K562 (cell line): ENCODE results near the gene NAT9. TPM values are rescaled to one million over a fixed set of nuclear protein-coding genes. Genes with fewer than 3 reads are reported as not detected.

ENCODE experiments used
- ATAC-seq: fragments of 200-7000 bp; cut with Tn5 transposase; 3 replicates; pipeline ENCODE4 v1.9.1; 2020; ENCODE audit warnings: moderate library complexity
- BruUV-seq: library from RNA; stranded (reverse); fragments of 400-500 nt; replicated peaks from 2 replicates; lab custom pipeline; 2021; lab: Mats Ljungman, UMichigan
- CTCF ChIA-PET: fragments of 300-600 bp; formaldehyde crosslinking; extraction: SDS; loops from one replicate; lab custom pipeline; 2021; ENCODE audit warnings: low intra/inter-chr PET ratio; lab: Yijun Ruan, JAX
- POLR2A ChIA-PET: fragments of 300-600, 350-650 bp; sonication (Branson Sonifier 250); formaldehyde crosslinking; extraction: SDS; loops from one replicate; lab custom pipeline; 2021; ENCODE audit warnings: antibody characterized with exemption, inconsistent platforms; lab: Yijun Ruan, JAX
- DNase-seq, 4 experiments: peaks; one replicate each; pipeline versions ENCODE4 v3.0.0 to v3.0.0-alpha.2; 2011 to 2018; ENCODE audit warnings: low spot score in 3 of 4, mixed read lengths in 3 of 4; ENCODE audit errors: extremely low read depth in 1 of 4
- FAIRE-seq: peaks from 2 replicates; lab custom pipeline; 2011; peaks lifted over from hg19 to GRCh38; lab: Jason Lieb, UNC
- H2AFZ ChIP-seq: 2 replicates; pipeline ENCODE4 v1.6.0; 2011; ENCODE audit warnings: low read depth, low read length, control low read depth, inconsistent platforms
- H3K27ac ChIP-seq: fragments of 200-600 bp; 3 replicates; pipeline ENCODE4 v1.8.0; 2011; ENCODE audit warnings: low read depth, mild to moderate bottlenecking, control low read depth, inconsistent platforms, low read length, moderate library complexity, mixed read lengths; ENCODE audit errors: extremely low read depth
- H3K27me3 ChIP-seq, 2 experiments: fragments of 300-600 bp in 1 of 2; 2 replicates in 1 of 2; 3 replicates in 1 of 2; pipeline versions ENCODE4 v1.6.0 to v1.8.0; 2011; ENCODE audit warnings: inconsistent platforms in 2 of 2, low read length in 2 of 2, mild to moderate bottlenecking in 1 of 2, mixed read lengths in 1 of 2, moderate library complexity in 1 of 2; ENCODE audit not compliant: control insufficient read depth in 2 of 2, insufficient read depth in 2 of 2
- H3K36me3 ChIP-seq: fragments of 300-600 bp; 3 replicates; pipeline ENCODE4 v1.8.0; 2011; ENCODE audit warnings: mild to moderate bottlenecking, low read length, inconsistent platforms; ENCODE audit not compliant: control insufficient read depth, insufficient read depth
- H3K4me1 ChIP-seq, 2 experiments: fragments of 200-600 bp in 1 of 2; replicated peaks in 1 of 2; 2 replicates in 1 of 2; 3 replicates in 1 of 2; pipeline versions ENCODE4 v1.5.1 to v1.8.0; 2011; ENCODE audit warnings: inconsistent platforms in 2 of 2, low read length in 2 of 2, mild to moderate bottlenecking in 1 of 2, mixed read lengths in 1 of 2, moderate library complexity in 1 of 2; ENCODE audit not compliant: control insufficient read depth in 2 of 2, insufficient read depth in 2 of 2
- H3K4me2 ChIP-seq: 2 replicates; pipeline ENCODE4 v1.6.1; 2011; ENCODE audit warnings: low read length, control low read depth, inconsistent platforms, mixed read lengths; ENCODE audit not compliant: insufficient read depth
- H3K4me3 ChIP-seq: fragments of 200-600 bp; sonication (generic), shearing (Covaris generic); 2 replicates; pipeline ENCODE4 v1.5.1; 2016; ENCODE audit warnings: control low read depth, inconsistent platforms
- H3K79me2 ChIP-seq: fragments of 200-600 bp; 3 replicates; pipeline ENCODE4 v1.8.0; 2011; ENCODE audit warnings: low read length, inconsistent platforms; ENCODE audit not compliant: control insufficient read depth, insufficient read depth
- H3K9ac ChIP-seq, 2 experiments: 2 replicates each; pipeline versions ENCODE4 v1.6.0 to v1.6.1; 2011; ENCODE audit warnings: low read depth in 2 of 2, low read length in 2 of 2, control low read depth in 1 of 2, inconsistent platforms in 1 of 2, mild to moderate bottlenecking in 1 of 2, mixed read lengths in 1 of 2; ENCODE audit not compliant: insufficient read depth in 1 of 2
- H3K9me1 ChIP-seq: one replicate; pipeline ENCODE4 v1.6.0; 2011; ENCODE audit warnings: inconsistent platforms, mild to moderate bottlenecking, low read length, moderate library complexity; ENCODE audit not compliant: control insufficient read depth, insufficient read depth
- H3K9me3 ChIP-seq: replicated peaks from 2 replicates; pipeline ENCODE4 v1.5.1; 2011; ENCODE audit warnings: low read depth, low read length, inconsistent platforms; ENCODE audit not compliant: control insufficient read depth, insufficient read depth
- H4K20me1 ChIP-seq: replicated peaks from 2 replicates; pipeline ENCODE4 v1.6.1; 2011; ENCODE audit warnings: low read length, inconsistent platforms, mixed read lengths; ENCODE audit not compliant: control insufficient read depth, insufficient read depth
- ARID2 ChIP-seq: fragments of 450-650 bp; IDR thresholded peaks from 2 replicates; pipeline ENCODE4 v1.6.1; 2017; ENCODE audit warnings: antibody characterized with exemption, mild to moderate bottlenecking
- CHD1 ChIP-seq: fragments of 200-600 bp; sonication (generic); IDR thresholded peaks from one replicate; pipeline ENCODE4 v1.6.1; 2012; ENCODE audit warnings: mild to moderate bottlenecking, moderate library complexity, low read length, inconsistent platforms
- HDAC8 ChIP-seq: fragments of 450-650 bp; IDR thresholded peaks from 2 replicates; pipeline ENCODE4 v1.6.1; 2016; ENCODE audit warnings: mild to moderate bottlenecking, missing genetic modification characterization, moderate library complexity, missing compliant biosample characterization
- HSF4 ChIP-seq: fragments of 250-450 bp; sonication (Bioruptor Pico); IDR thresholded peaks from 2 replicates; pipeline ENCODE4 v2.1.2; 2022; ENCODE audit warnings: mild to moderate bottlenecking, moderate library complexity, borderline replicate concordance
- IRF2 ChIP-seq: sonication (generic); formaldehyde crosslinking; IDR thresholded peaks from 2 replicates; pipeline ENCODE4 v1.8.1; 2022; ENCODE audit warnings: mild to moderate bottlenecking, missing genetic modification reagents
- KLF13 ChIP-seq: fragments of 450-650 bp; IDR thresholded peaks from 2 replicates; pipeline ENCODE4 v1.6.1; 2016; ENCODE audit warnings: missing genetic modification characterization, low read depth, mild to moderate bottlenecking, missing compliant biosample characterization, moderate library complexity, borderline replicate concordance
- KLF6 ChIP-seq: fragments of 250-450 bp; sonication (Bioruptor Pico); IDR thresholded peaks from 2 replicates; pipeline ENCODE4 v1.4.0; 2020; ENCODE audit warnings: mild to moderate bottlenecking, moderate library complexity, borderline replicate concordance
- RCOR1 ChIP-seq, 2 experiments: IDR thresholded peaks; 2 replicates each; pipeline ENCODE4 v1.6.1; 2012; ENCODE audit warnings: low read depth in 2 of 2, low read length in 2 of 2, borderline replicate concordance in 1 of 2, improper control_type of control experiment in 1 of 2
- SMAD1 ChIP-seq: fragments of 150-350 bp; IDR thresholded peaks from 2 replicates; pipeline ENCODE4 v1.6.1; 2014; ENCODE audit warnings: low read length, low read depth; ENCODE audit not compliant: partially characterized antibody
- SMAD2 ChIP-seq: fragments of 150-350 bp; IDR thresholded peaks from 2 replicates; pipeline ENCODE4 v1.6.1; 2014; ENCODE audit warnings: low read depth, mild to moderate bottlenecking, low read length
- SOX6 ChIP-seq: fragments of 450-650 bp; IDR thresholded peaks from 2 replicates; pipeline ENCODE4 v1.6.1; 2014; ENCODE audit warnings: mild to moderate bottlenecking
- TGIF2 ChIP-seq: sonication (generic); formaldehyde crosslinking; IDR thresholded peaks from 2 replicates; pipeline ENCODE4 v1.8.1; 2022; ENCODE audit warnings: mild to moderate bottlenecking, missing genetic modification reagents, moderate library complexity
- THRB ChIP-seq: fragments of 450-650 bp; formaldehyde crosslinking; conservative IDR thresholded peaks from 2 replicates; pipeline ENCODE4 v1.4.0; 2022; ENCODE audit warnings: mild to moderate bottlenecking, missing genetic modification characterization
- ZNF24 ChIP-seq: fragments of 450-650 bp; IDR thresholded peaks from 2 replicates; pipeline ENCODE4 v1.6.1; 2016
- ZNF253 ChIP-seq: fragments of 250-450 bp; sonication (Bioruptor Pico); conservative IDR thresholded peaks from 2 replicates; pipeline ENCODE4 v1.6.1; 2021; ENCODE audit warnings: mild to moderate bottlenecking
- ZSCAN29 ChIP-seq: fragments of 450-650 bp; IDR thresholded peaks from 2 replicates; pipeline ENCODE4 v1.6.1; 2017
- ZSCAN32 ChIP-seq: fragments of 450-650 bp; formaldehyde crosslinking; IDR thresholded peaks from 2 replicates; pipeline ENCODE4 v1.4.0; 2020; ENCODE audit warnings: mild to moderate bottlenecking, moderate library complexity
- WGBS: fragments of 100-300 bp; shearing (Covaris generic); methylation state at CpG from one replicate; pipeline ENCODE4 v1.1.6; 2016; ENCODE audit warnings: low coverage, mixed read lengths; ENCODE audit not compliant: insufficient coverage; ENCODE audit errors: missing lambda C conversion rate; 5-methylcytosine and 5-hydroxymethylcytosine counted together
- in situ Hi-C: fragments of 300-500 bp; cut with MboI; formaldehyde crosslinking; loops from 4 replicates; pipeline ENCODE4 v1.15.0; 2018; ENCODE audit warnings: inconsistent platforms, mixed read lengths
- intact Hi-C: fragments of 100-400 bp; cut with micrococcal nuclease; formaldehyde crosslinking; loops from 2 replicates; pipeline ENCODE4 v1.14.2; 2022
- polyA plus RNA-seq, 8 experiments: library from polyadenylated mRNA; depleted of rRNA in 4 of 8; stranded (reverse) in 5 of 8; unstranded in 3 of 8; fragments of >200 nt; fragmentation: Nextera tagmentation in 2 of 8; fragmentation: Illumina TruSeq in 1 of 8; extraction: Ambion mirVana in 2 of 8; extraction: Trizol in 1 of 8; gene quantifications; 2 replicates each; pipeline versions ENCODE4 v1.2.1 to v1.2.3, GENCODE V29; 2011 to 2014; ENCODE audit warnings: inconsistent platforms in 1 of 8, missing spikeins in 1 of 8
- total RNA-seq, 7 experiments: library from RNA; depleted of rRNA in 6 of 7; stranded (reverse); fragments of >200 nt in 6 of 7; fragmentation: Illumina TruSeq in 2 of 7; extraction: Trizol in 2 of 7; gene quantifications; 2 replicates each; pipeline versions ENCODE4 v1.2.1 to v1.2.3, GENCODE V29; 2011 to 2021; ENCODE audit warnings: low replicate concordance in 1 of 7
- TF ChIP-seq, protein P1 (sequence below), 3 experiments: fragments of 200-800 bp in 1 of 3; sonication (Bioruptor generic) in 1 of 3; sonication (generic) in 1 of 3; formaldehyde crosslinking in 1 of 3; IDR thresholded peaks; 2 replicates each; pipeline versions ENCODE4 v1.6.1 to v1.8.0; 2016 to 2022; ENCODE audit warnings: mild to moderate bottlenecking in 2 of 3, missing compliant biosample characterization in 2 of 3, missing genetic modification characterization in 2 of 3, missing genetic modification reagents in 1 of 3
- TF ChIP-seq, protein P2 (sequence below): fragments of 250-450 bp; sonication (Bioruptor Pico); IDR thresholded peaks from 2 replicates; pipeline ENCODE4 v1.5.0; 2021

The NAT9 gene
- total and polyA plus RNA-seq, 9 of the 15 experiments (the other 6 are each of a cell fraction or from before 2014, with no cell fraction given), result 4.2 to 63.6 (median 40.8) TPM

DNA sequence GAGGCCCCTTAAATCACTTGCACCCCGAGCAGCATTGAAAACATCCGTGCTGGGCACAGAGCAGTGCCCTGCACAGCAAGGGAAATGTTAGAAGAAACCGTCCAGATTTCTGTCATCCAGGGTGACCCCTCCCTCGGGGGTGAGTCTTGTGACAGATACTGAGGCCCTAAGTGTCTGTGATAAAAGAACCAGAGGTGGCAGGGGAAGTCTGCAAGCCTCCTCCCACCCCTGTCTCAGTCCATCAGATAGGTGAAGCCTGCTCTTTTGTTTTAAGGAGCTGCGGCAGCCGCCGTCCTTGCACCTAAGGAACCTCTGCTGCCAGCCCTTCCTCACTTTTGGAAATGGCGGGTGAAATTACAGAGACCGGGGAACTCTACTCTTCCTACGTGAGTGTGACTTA, 845 bp upstream of the NAT9 start:
- peak; percentile 50 for ATAC-seq
- WGBS, result 8% methylated on average over 10 of the region's 10 CpGs
- peaks cover 31% of the 10 kb centered on the region for H3K79me2 ChIP-seq
- no peaks in the 10 kb centered on the region for H3K27me3 ChIP-seq
- TSS peak; percentile 43 for BruUV-seq
- CTCF ChIA-PET, result interaction anchor here (2.2 kb wide), 1 partner anchor 32 kb away, joined by 9 read pairs; no protein-coding TSS in a partner anchor
- in situ Hi-C loops, result no loop called here
- peaks cover 8 to 20% of the 10 kb centered on the region in 2 experiments; a peak in 4 of 5 replicates for H3K4me1 ChIP-seq
- H3K36me3 ChIP-seq, result peaks cover 42% of the 10 kb centered on the region
- no peaks in the 10 kb centered on the region for H3K9me3 ChIP-seq
- H3K27ac ChIP-seq, result no peak overlapping the region; the same call in 2 of the 3 replicates
- DNase-seq, result peak in 3 of 4 experiments; percentile 42 to 75 (median 75)
- H3K9me1 ChIP-seq, result no peaks in the 10 kb centered on the region
- H4K20me1 ChIP-seq, result peaks cover 11% of the 10 kb centered on the region; the same call in 1 of the 2 replicates
- intact Hi-C loops, result no loop called here
- POLR2A ChIA-PET, result interaction anchor here (0.6 to 1.3 kb wide), 5 partner anchors 10 to 416 kb away, joined by 3 to 5 read pairs (median 3); partner anchors contain the start of gene FDXR
- H3K9ac ChIP-seq, result peak overlapping the region; percentile 95 to 98; a peak in 3 of 4 replicates
- H3K4me3 ChIP-seq, result peak overlapping the region; percentile 90
- 0 out of 2 replicates have a peak overlapping the region, but pooled peaks have one; percentile 23 for H2AFZ ChIP-seq
- peak overlapping the region; percentile 90 for H3K4me2 ChIP-seq
- peak; percentile 51 for FAIRE-seq
- TF ChIP-seq ARID2, result no peak
- no peak for TF ChIP-seq ZSCAN29
- no peak for TF ChIP-seq SMAD1
- no peak for TF ChIP-seq IRF2
- TF ChIP-seq, protein P1, sequence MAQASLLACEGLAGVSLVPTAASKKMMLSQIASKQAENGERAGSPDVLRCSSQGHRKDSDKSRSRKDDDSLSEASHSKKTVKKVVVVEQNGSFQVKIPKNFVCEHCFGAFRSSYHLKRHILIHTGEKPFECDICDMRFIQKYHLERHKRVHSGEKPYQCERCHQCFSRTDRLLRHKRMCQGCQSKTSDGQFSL (CRISPR knock-in tag; IDR thresholded peaks at IDR 0.05), result no peak
- TF ChIP-seq, protein P1 (tag; IDR thresholded peaks at IDR 0.05), result 0 out of 4 replicates have a peak, but pooled peaks of 1 of the 2 experiments have one; percentile 24
- peak in 1 of 2 experiments; percentile 9; a peak in 1 of 4 replicates for TF ChIP-seq RCOR1 (IDR thresholded peaks at IDR 0.05; ENCODE audit: borderline replicate concordance in 1 of 2, low read depth in 2 of 2, low read length in 2 of 2)
- TF ChIP-seq ZNF24, result no peak
- no peak for TF ChIP-seq TGIF2 (CRISPR knock-in tag)
- no peak for TF ChIP-seq ZNF253
- TF ChIP-seq KLF6, result no peak
- TF ChIP-seq, protein P2, sequence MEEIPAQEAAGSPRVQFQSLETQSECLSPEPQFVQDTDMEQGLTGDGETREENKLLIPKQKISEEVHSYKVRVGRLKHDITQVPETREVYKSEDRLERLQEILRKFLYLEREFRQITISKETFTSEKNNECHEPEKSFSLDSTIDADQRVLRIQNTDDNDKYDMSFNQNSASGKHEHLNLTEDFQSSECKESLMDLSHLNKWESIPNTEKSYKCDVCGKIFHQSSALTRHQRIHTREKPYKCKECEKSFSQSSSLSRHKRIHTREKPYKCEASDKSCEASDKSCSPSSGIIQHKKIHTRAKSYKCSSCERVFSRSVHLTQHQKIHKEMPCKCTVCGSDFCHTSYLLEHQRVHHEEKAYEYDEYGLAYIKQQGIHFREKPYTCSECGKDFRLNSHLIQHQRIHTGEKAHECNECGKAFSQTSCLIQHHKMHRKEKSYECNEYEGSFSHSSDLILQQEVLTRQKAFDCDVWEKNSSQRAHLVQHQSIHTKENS, result no peak
- no peak for TF ChIP-seq CHD1
- TF ChIP-seq KLF13, result no peak
- TF ChIP-seq SOX6, result 0 out of 2 replicates have a peak, but pooled peaks have one; percentile 26
- no peak for TF ChIP-seq THRB
- TF ChIP-seq ZSCAN32 (CRISPR knock-in tag), result no peak
- TF ChIP-seq HSF4 (CRISPR knock-in tag), result no peak
- TF ChIP-seq SMAD2, result no peak
- TF ChIP-seq HDAC8, result no peak
